SK-N-MC (cell line): ENCODE measurements around the gene CHRND.

ENCODE experiments used
- EZH2 ChIP-seq: fragments of 200-600 bp; sonication (generic); IDR thresholded peaks from one replicate; pipeline ENCODE4 v1.6.1; 2017; ENCODE audit warnings: antibody characterized with exemption
- POLR2AphosphoS5 ChIP-seq: IDR thresholded peaks from 2 replicates; pipeline ENCODE4 v1.6.1; 2012; ENCODE audit warnings: mild to moderate bottlenecking, low read depth, low read length, borderline replicate concordance

DNA sequence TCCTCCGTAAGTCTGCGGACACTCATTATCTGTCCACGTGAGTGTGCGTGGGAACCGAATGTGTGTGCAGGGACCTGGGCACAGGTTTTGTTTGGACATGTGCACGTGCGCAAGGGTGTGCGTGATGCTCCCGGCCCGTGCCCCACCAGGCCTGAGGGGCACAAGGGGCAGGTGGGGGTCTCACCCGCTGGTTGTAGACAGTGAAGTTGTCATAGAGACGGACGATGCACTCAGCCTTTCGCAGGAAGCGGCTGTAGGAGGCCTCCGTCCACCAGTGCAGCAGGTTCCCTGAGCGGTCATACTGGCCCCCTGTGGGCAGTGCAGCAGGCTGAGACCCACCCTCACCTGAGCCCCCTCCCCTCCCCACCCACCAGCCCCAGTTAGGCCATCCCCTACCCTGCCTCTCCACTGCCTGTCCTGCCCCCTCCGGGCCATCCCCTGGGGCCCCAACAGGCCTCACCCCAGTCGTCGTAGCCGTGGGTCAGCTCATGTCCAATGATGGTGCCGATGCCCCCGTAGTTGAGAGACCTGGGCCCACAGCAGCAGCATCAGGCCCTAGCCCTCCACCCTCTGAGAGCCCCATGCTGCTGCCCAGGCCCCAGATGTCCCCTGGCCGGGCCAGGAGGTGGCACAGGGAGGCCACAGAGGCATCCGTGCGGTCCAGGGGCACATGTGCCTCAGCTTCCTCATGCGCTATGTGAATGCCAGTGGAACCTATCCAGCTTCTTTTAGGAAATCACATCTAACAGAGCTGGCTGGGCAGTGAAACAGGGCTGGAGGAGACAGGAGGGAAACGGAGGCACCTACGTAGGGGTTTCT, 44.4 kb upstream of the CHRND start:
- TF ChIP-seq POLR2AphosphoS5 (no peak), EZH2 (no peak)
